K562 (cell line): ENCODE results near the gene PTBP2. TPM values are rescaled to one million over a fixed set of nuclear protein-coding genes. Genes with fewer than 3 reads are reported as not detected.
A peak's percentile ranks its signal among the peaks of the same experiment; 100 is the strongest.

Experiments used
- CAMTA2 ChIP-seq: fragments of 250-450 bp; sonication (Bioruptor Pico); conservative IDR thresholded peaks from 2 replicates; pipeline ENCODE4 v1.5.1; 2022
- GABPA ChIP-seq: fragments of 200-800 bp; sonication (Bioruptor generic); conservative IDR thresholded peaks from 2 replicates; pipeline ENCODE4 v1.6.1; 2016; ENCODE audit warnings: low read depth, missing genetic modification characterization, missing compliant biosample characterization
- GATAD2B ChIP-seq: fragments of 450-650 bp; IDR thresholded peaks from 2 replicates; pipeline ENCODE4 v1.6.1; 2017; ENCODE audit warnings: mild to moderate bottlenecking, borderline replicate concordance
- MEIS2 ChIP-seq: fragments of 450-650 bp; IDR thresholded peaks from 2 replicates; pipeline ENCODE4 v1.6.1; 2014; ENCODE audit warnings: mild to moderate bottlenecking; ENCODE audit not compliant: partially characterized antibody
- NFRKB ChIP-seq: fragments of 450-650 bp; IDR thresholded peaks from 2 replicates; pipeline ENCODE4 v1.6.1; 2016; ENCODE audit warnings: low read depth
- PHF21A ChIP-seq: fragments of 450-650 bp; IDR thresholded peaks from 2 replicates; pipeline ENCODE4 v1.6.1; 2017; ENCODE audit warnings: low read depth, borderline replicate concordance
- SRSF3 ChIP-seq: fragments of 200-400 bp; formaldehyde crosslinking; IDR thresholded peaks from 2 replicates; pipeline ENCODE4 v1.6.1; 2016; ENCODE audit warnings: mild to moderate bottlenecking, low read length, moderate library complexity; ENCODE audit not compliant: insufficient read depth
- ZNF175 ChIP-seq: fragments of 200-800 bp; sonication (Bioruptor generic); IDR thresholded peaks from 2 replicates; pipeline ENCODE4 v1.6.1; 2016; ENCODE audit warnings: low read depth, mild to moderate bottlenecking, missing genetic modification characterization, missing compliant biosample characterization
- ZNF707 ChIP-seq: fragments of 250-450 bp; sonication (Bioruptor Pico); conservative IDR thresholded peaks from 2 replicates; pipeline ENCODE4 v1.8.0; 2022; ENCODE audit warnings: inconsistent platforms, mild to moderate bottlenecking, moderate library complexity
- polyA plus RNA-seq, 8 experiments: library from polyadenylated mRNA; depleted of rRNA in 4 of 8; stranded (reverse) in 5 of 8; unstranded in 3 of 8; fragments of >200 nt; fragmentation: Nextera tagmentation in 2 of 8; fragmentation: Illumina TruSeq in 1 of 8; extraction: Ambion mirVana in 2 of 8; extraction: Trizol in 1 of 8; gene quantifications; 2 replicates each; pipeline versions ENCODE4 v1.2.1 to v1.2.3, GENCODE V29; 2011 to 2014; ENCODE audit warnings: inconsistent platforms in 1 of 8, missing spikeins in 1 of 8
- total RNA-seq, 7 experiments: library from RNA; depleted of rRNA in 6 of 7; stranded (reverse); fragments of >200 nt in 6 of 7; fragmentation: Illumina TruSeq in 2 of 7; extraction: Trizol in 2 of 7; gene quantifications; 2 replicates each; pipeline versions ENCODE4 v1.2.1 to v1.2.3, GENCODE V29; 2011 to 2021; ENCODE audit warnings: low replicate concordance in 1 of 7
- TF ChIP-seq, protein P1 (sequence below): fragments of 250-450 bp; sonication (Bioruptor Pico); IDR thresholded peaks from 2 replicates; pipeline ENCODE4 v1.9.0; 2021; ENCODE audit warnings: mild to moderate bottlenecking, inconsistent platforms
- TF ChIP-seq, protein P2 (sequence below): fragments of 200-400 bp; formaldehyde crosslinking; IDR thresholded peaks from 2 replicates; pipeline ENCODE4 v1.6.1; 2017; ENCODE audit warnings: mild to moderate bottlenecking, low read depth, low read length, moderate library complexity
- TF ChIP-seq, protein P3 (sequence below): fragments of 450-650 bp; IDR thresholded peaks from 2 replicates; pipeline ENCODE4 v1.6.1; 2016; ENCODE audit warnings: missing biosample characterization, missing genetic modification characterization
- TF ChIP-seq, protein P4 (sequence below): fragments of 450-650 bp; formaldehyde crosslinking; IDR thresholded peaks from 2 replicates; pipeline ENCODE4 v1.4.0; 2022; ENCODE audit warnings: mild to moderate bottlenecking, moderate library complexity
- TF ChIP-seq, protein P5 (sequence below): sonication (generic); formaldehyde crosslinking; IDR thresholded peaks from 2 replicates; pipeline ENCODE4 v1.8.0; 2022; ENCODE audit warnings: mild to moderate bottlenecking, missing genetic modification reagents, borderline replicate concordance
- TF ChIP-seq, protein P6 (sequence below): fragments of 250-450 bp; sonication (Bioruptor Pico); IDR thresholded peaks from 2 replicates; pipeline ENCODE4 v1.8.0; 2021; ENCODE audit warnings: mild to moderate bottlenecking, moderate library complexity

The PTBP2 gene
- total and polyA plus RNA-seq, 9 of the 15 experiments (the other 6 are each of a cell fraction or from before 2014, with no cell fraction given): 9.8 to 30.6 (median 19.0) TPM

DNA sequence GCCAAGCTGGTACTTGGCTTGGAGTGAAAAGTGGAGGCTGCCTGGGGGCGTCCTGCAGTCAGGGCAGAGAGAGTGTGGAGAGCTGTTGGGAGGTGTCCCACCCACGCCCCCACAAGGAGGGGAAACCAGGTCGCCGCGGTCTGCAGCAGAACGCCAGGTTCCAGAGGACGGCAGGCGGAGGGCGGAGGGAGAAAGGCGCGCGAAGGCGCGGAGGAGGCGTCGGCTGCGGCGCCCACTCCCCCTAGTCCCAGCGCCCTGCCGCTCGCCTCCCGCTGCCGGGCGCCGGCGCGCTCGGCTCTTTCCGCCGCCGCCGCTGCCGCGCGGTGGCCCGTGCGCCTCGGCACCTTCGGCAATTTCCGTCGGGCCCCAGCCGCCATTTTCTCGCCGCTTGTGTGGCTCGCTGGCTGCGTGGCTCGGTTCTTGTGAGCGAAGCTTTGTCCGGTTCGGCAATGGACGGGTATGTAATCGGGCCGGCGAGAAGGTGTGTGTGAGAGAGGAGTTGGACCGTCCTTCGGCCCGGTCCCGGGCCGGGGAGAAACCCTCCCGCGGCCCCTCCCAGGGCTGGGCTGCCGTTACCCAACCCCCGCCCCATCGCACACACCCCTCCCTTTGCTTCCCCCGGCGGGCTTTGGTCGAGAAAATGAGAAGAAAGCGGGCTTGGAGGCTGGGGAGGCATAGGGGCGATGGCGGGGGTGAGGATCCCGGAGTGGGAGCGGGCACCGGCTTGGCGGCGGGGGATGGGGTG, at the start of gene PTBP2 (continued):
- TF ChIP-seq, protein P1, sequence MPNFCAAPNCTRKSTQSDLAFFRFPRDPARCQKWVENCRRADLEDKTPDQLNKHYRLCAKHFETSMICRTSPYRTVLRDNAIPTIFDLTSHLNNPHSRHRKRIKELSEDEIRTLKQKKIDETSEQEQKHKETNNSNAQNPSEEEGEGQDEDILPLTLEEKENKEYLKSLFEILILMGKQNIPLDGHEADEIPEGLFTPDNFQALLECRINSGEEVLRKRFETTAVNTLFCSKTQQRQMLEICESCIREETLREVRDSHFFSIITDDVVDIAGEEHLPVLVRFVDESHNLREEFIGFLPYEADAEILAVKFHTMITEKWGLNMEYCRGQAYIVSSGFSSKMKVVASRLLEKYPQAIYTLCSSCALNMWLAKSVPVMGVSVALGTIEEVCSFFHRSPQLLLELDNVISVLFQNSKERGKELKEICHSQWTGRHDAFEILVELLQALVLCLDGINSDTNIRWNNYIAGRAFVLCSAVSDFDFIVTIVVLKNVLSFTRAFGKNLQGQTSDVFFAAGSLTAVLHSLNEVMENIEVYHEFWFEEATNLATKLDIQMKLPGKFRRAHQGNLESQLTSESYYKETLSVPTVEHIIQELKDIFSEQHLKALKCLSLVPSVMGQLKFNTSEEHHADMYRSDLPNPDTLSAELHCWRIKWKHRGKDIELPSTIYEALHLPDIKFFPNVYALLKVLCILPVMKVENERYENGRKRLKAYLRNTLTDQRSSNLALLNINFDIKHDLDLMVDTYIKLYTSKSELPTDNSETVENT (CRISPR knock-in tag): 0 out of 2 replicates have a peak, but pooled peaks have one; percentile 40
- TF ChIP-seq, protein P2, sequence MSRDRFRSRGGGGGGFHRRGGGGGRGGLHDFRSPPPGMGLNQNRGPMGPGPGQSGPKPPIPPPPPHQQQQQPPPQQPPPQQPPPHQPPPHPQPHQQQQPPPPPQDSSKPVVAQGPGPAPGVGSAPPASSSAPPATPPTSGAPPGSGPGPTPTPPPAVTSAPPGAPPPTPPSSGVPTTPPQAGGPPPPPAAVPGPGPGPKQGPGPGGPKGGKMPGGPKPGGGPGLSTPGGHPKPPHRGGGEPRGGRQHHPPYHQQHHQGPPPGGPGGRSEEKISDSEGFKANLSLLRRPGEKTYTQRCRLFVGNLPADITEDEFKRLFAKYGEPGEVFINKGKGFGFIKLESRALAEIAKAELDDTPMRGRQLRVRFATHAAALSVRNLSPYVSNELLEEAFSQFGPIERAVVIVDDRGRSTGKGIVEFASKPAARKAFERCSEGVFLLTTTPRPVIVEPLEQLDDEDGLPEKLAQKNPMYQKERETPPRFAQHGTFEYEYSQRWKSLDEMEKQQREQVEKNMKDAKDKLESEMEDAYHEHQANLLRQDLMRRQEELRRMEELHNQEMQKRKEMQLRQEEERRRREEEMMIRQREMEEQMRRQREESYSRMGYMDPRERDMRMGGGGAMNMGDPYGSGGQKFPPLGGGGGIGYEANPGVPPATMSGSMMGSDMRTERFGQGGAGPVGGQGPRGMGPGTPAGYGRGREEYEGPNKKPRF: no peak
- TF ChIP-seq GABPA (tag): no peak
- no peak for TF ChIP-seq ZNF175 (CRISPR knock-in tag)
- TF ChIP-seq, protein P3, sequence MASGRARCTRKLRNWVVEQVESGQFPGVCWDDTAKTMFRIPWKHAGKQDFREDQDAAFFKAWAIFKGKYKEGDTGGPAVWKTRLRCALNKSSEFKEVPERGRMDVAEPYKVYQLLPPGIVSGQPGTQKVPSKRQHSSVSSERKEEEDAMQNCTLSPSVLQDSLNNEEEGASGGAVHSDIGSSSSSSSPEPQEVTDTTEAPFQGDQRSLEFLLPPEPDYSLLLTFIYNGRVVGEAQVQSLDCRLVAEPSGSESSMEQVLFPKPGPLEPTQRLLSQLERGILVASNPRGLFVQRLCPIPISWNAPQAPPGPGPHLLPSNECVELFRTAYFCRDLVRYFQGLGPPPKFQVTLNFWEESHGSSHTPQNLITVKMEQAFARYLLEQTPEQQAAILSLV (tag): no peak
- TF ChIP-seq, protein P4, sequence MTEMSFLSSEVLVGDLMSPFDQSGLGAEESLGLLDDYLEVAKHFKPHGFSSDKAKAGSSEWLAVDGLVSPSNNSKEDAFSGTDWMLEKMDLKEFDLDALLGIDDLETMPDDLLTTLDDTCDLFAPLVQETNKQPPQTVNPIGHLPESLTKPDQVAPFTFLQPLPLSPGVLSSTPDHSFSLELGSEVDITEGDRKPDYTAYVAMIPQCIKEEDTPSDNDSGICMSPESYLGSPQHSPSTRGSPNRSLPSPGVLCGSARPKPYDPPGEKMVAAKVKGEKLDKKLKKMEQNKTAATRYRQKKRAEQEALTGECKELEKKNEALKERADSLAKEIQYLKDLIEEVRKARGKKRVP (CRISPR knock-in tag): no peak
- TF ChIP-seq, protein P5, sequence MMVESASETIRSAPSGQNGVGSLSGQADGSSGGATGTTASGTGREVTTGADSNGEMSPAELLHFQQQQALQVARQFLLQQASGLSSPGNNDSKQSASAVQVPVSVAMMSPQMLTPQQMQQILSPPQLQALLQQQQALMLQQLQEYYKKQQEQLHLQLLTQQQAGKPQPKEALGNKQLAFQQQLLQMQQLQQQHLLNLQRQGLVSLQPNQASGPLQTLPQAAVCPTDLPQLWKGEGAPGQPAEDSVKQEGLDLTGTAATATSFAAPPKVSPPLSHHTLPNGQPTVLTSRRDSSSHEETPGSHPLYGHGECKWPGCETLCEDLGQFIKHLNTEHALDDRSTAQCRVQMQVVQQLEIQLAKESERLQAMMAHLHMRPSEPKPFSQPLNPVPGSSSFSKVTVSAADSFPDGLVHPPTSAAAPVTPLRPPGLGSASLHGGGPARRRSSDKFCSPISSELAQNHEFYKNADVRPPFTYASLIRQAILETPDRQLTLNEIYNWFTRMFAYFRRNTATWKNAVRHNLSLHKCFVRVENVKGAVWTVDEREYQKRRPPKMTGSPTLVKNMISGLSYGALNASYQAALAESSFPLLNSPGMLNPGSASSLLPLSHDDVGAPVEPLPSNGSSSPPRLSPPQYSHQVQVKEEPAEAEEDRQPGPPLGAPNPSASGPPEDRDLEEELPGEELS: no peak
- TF ChIP-seq ZNF707 (CRISPR knock-in tag): no peak
- TF ChIP-seq MEIS2: no peak
- TF ChIP-seq SRSF3: no peak
- TF ChIP-seq NFRKB: no peak; the same call in 1 of the 2 replicates
- TF ChIP-seq, protein P6, sequence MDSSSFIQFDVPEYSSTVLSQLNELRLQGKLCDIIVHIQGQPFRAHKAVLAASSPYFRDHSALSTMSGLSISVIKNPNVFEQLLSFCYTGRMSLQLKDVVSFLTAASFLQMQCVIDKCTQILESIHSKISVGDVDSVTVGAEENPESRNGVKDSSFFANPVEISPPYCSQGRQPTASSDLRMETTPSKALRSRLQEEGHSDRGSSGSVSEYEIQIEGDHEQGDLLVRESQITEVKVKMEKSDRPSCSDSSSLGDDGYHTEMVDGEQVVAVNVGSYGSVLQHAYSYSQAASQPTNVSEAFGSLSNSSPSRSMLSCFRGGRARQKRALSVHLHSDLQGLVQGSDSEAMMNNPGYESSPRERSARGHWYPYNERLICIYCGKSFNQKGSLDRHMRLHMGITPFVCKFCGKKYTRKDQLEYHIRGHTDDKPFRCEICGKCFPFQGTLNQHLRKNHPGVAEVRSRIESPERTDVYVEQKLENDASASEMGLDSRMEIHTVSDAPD (CRISPR knock-in tag): no peak
- TF ChIP-seq GATAD2B: peak; percentile 57
- no peak for TF ChIP-seq PHF21A
- no peak for TF ChIP-seq CAMTA2 (CRISPR knock-in tag)
